T-helper 1 cell treated with Interleukin-12 subunit alpha and Interleukin-12 subunit beta and Interleukin-4 antibody, amounts not matched to agents 30 μg/mL and 1 μg/mL, for 36 hours (primary cell): ENCODE results near the gene S1PR5.

Experiments
- H3K27ac Mint-ChIP-seq: one replicate; pipeline ENCODE4 v1.8.0; 2021; ENCODE audit warnings: mild to moderate bottlenecking, mixed read lengths
- H3K27me3 Mint-ChIP-seq: one replicate; pipeline ENCODE4 v1.8.0; 2021; ENCODE audit warnings: low read depth, mixed read lengths
- H3K36me3 Mint-ChIP-seq: one replicate; pipeline ENCODE4 v1.8.0; 2021; ENCODE audit warnings: low read depth, mixed read lengths
- H3K4me1 Mint-ChIP-seq: one replicate; pipeline ENCODE4 v1.8.0; 2021; ENCODE audit warnings: low read depth, mixed read lengths
- H3K4me3 Mint-ChIP-seq: one replicate; pipeline ENCODE4 v1.8.0; 2021; ENCODE audit warnings: mild to moderate bottlenecking, moderate library complexity, mixed read lengths
- H3K9me3 Mint-ChIP-seq: one replicate; pipeline ENCODE4 v1.8.0; 2021; ENCODE audit warnings: mixed read lengths

Gene S1PR5

GRCh38 chr19:10486551-10486950 is 30.7 kb downstream of the S1PR5 start:
- Mint-ChIP-seq H3K9me3 (no peaks in the 10 kb centered on the region), H3K4me3 (no peak overlapping the region), H3K27me3 (no peaks in the 10 kb centered on the region), H3K36me3 (peaks cover 20% of the 10 kb centered on the region), H3K4me1 (no peaks in the 10 kb centered on the region), H3K27ac (no peak overlapping the region)

GRCh38 chr19:10478903-10479384 is 38.3 kb downstream of the S1PR5 start:
- Mint-ChIP-seq H3K4me3 (peak overlapping the region; percentile 49), H3K27me3 (no peaks in the 10 kb centered on the region), H3K4me1 (peaks cover 14% of the 10 kb centered on the region), H3K9me3 (no peaks in the 10 kb centered on the region), H3K36me3 (no peaks in the 10 kb centered on the region), H3K27ac (peak overlapping the region; percentile 83)

- Mint-ChIP-seq H3K36me3 (no peaks in the 10 kb centered on the region), H3K4me1 (peaks cover 14% of the 10 kb centered on the region), H3K27ac (no peak overlapping the region), H3K4me3 (peak overlapping the region; percentile 49), H3K27me3 (no peaks in the 10 kb centered on the region), H3K9me3 (no peaks in the 10 kb centered on the region)
These were observed 38.8 kb downstream of the S1PR5 start for GRCh38 chr19:10478476-10478875.

- H3K4me1 Mint-ChIP-seq: peaks cover 14% of the 10 kb centered on the region
- no peaks in the 10 kb centered on the region for H3K27me3 Mint-ChIP-seq
- no peak overlapping the region for H3K27ac Mint-ChIP-seq
- H3K36me3 Mint-ChIP-seq: no peaks in the 10 kb centered on the region
- no peaks in the 10 kb centered on the region for H3K9me3 Mint-ChIP-seq
- no peak overlapping the region for H3K4me3 Mint-ChIP-seq
These were observed 42.2 kb downstream of the S1PR5 start for GRCh38 chr19:10474962-10475451.

GRCh38 chr19:10473192-10473591 is 44.1 kb downstream of the S1PR5 start:
- Mint-ChIP-seq H3K4me1 (peaks cover 7% of the 10 kb centered on the region), H3K27ac (no peak overlapping the region), H3K27me3 (no peaks in the 10 kb centered on the region), H3K9me3 (no peaks in the 10 kb centered on the region), H3K4me3 (no peak overlapping the region), H3K36me3 (peaks cover 9% of the 10 kb centered on the region)

GRCh38 chr19:10471909-10472308 is 45.3 kb downstream of the S1PR5 start:
- Mint-ChIP-seq H3K27ac (no peak overlapping the region), H3K4me1 (peaks cover 7% of the 10 kb centered on the region), H3K4me3 (no peak overlapping the region), H3K27me3 (no peaks in the 10 kb centered on the region), H3K36me3 (peaks cover 10% of the 10 kb centered on the region), H3K9me3 (no peaks in the 10 kb centered on the region)

GRCh38 chr19:10468133-10468532 is 49.1 kb downstream of the S1PR5 start:
- no peak overlapping the region for H3K4me3 Mint-ChIP-seq
- H3K36me3 Mint-ChIP-seq: peaks cover 17% of the 10 kb centered on the region
- no peaks in the 10 kb centered on the region for H3K9me3 Mint-ChIP-seq
- no peaks in the 10 kb centered on the region for H3K4me1 Mint-ChIP-seq
- no peaks in the 10 kb centered on the region for H3K27me3 Mint-ChIP-seq
- H3K27ac Mint-ChIP-seq: no peak overlapping the region

- Mint-ChIP-seq H3K4me1 (no peaks in the 10 kb centered on the region), H3K27ac (no peak overlapping the region), H3K4me3 (no peak overlapping the region), H3K36me3 (peaks cover 24% of the 10 kb centered on the region), H3K27me3 (peaks cover 3% of the 10 kb centered on the region), H3K9me3 (no peaks in the 10 kb centered on the region)
These were observed 50.0 kb downstream of the S1PR5 start for GRCh38 chr19:10467104-10467706.

GRCh38 chr19:10464456-10464855 is 52.8 kb downstream of the S1PR5 start:
- Mint-ChIP-seq H3K9me3 (no peaks in the 10 kb centered on the region), H3K27ac (no peak overlapping the region), H3K4me1 (peaks cover 2% of the 10 kb centered on the region), H3K4me3 (no peak overlapping the region), H3K36me3 (peaks cover 28% of the 10 kb centered on the region), H3K27me3 (peaks cover 3% of the 10 kb centered on the region)
